ENCODE data around the gene TFAP2D. TPM values are rescaled to one million over a fixed set of nuclear protein-coding genes. Genes with fewer than 3 reads are reported as not detected.

TFAP2D gene
- polyA plus RNA-seq, 1 donor from 2014 or later: not detected

DNA sequence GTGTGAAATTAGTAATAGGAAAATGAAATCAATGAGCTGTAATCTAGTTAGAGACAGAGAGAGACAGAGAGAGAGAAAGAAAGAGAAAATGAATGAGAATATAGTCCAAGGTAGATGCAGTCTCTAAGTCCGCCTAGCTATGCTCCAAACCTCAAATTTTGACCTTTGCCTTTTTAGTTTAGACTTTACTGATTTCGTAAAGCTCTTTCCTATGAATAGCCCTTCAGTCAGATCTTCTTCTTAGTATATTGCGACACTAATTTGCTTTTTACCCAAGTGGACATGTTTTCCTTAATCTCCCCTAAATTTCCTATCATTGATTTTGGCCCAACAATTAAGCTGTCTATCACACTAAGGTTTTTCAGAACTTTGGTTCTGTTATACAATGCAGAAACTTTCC, 49.5 kb downstream of the TFAP2D start:
- no peaks in the 10 kb centered on the region for H3F3A ChIP-seq (ENCODE audit: insufficient read depth, low read length, poor library complexity, severe bottlenecking)
- H3K4me2 ChIP-seq (ENCODE audit: low read length): no peak overlapping the region
- no peaks in the 10 kb centered on the region for H3K9me3 ChIP-seq (ENCODE audit: low read length)
- H3K4me3 ChIP-seq (ENCODE audit: low read length): no peak overlapping the region
- H3K36me3 ChIP-seq (ENCODE audit: insufficient read depth, low read length): no peaks in the 10 kb centered on the region
- no peaks in the 10 kb centered on the region for H4K20me1 ChIP-seq (ENCODE audit: insufficient read depth)
- no peaks in the 10 kb centered on the region for H3K27me3 ChIP-seq (ENCODE audit: insufficient read depth, low read depth, low read length)
- H3K9ac ChIP-seq (ENCODE audit: low read length): no peak overlapping the region
- H3K79me2 ChIP-seq (replicated peaks; ENCODE audit: insufficient read depth, low read length): no peaks in the 10 kb centered on the region
- H3K27ac ChIP-seq (ENCODE audit: low read length): no peak overlapping the region
- no peak overlapping the region for H2AFZ ChIP-seq (ENCODE audit: low read depth, low read length)
- TF ChIP-seq TAF1 (IDR thresholded peaks at IDR 0.05; ENCODE audit: low read depth): no peak
- no peak for TF ChIP-seq MXI1 (conservative IDR thresholded peaks at IDR 0.05; ENCODE audit: poor library complexity, severe bottlenecking)
- TF ChIP-seq SMC3 (conservative IDR thresholded peaks at IDR 0.05; ENCODE audit: poor library complexity): no peak
- TF ChIP-seq, protein P1, sequence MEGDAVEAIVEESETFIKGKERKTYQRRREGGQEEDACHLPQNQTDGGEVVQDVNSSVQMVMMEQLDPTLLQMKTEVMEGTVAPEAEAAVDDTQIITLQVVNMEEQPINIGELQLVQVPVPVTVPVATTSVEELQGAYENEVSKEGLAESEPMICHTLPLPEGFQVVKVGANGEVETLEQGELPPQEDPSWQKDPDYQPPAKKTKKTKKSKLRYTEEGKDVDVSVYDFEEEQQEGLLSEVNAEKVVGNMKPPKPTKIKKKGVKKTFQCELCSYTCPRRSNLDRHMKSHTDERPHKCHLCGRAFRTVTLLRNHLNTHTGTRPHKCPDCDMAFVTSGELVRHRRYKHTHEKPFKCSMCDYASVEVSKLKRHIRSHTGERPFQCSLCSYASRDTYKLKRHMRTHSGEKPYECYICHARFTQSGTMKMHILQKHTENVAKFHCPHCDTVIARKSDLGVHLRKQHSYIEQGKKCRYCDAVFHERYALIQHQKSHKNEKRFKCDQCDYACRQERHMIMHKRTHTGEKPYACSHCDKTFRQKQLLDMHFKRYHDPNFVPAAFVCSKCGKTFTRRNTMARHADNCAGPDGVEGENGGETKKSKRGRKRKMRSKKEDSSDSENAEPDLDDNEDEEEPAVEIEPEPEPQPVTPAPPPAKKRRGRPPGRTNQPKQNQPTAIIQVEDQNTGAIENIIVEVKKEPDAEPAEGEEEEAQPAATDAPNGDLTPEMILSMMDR (IDR thresholded peaks at IDR 0.05; ENCODE audit: poor library complexity, severe bottlenecking): no peak
- no peak for TF ChIP-seq RAD21 (conservative IDR thresholded peaks at IDR 0.05)
- no peak for TF ChIP-seq POLR2AphosphoS5 (IDR thresholded peaks at IDR 0.05)
- TF ChIP-seq, protein P2, sequence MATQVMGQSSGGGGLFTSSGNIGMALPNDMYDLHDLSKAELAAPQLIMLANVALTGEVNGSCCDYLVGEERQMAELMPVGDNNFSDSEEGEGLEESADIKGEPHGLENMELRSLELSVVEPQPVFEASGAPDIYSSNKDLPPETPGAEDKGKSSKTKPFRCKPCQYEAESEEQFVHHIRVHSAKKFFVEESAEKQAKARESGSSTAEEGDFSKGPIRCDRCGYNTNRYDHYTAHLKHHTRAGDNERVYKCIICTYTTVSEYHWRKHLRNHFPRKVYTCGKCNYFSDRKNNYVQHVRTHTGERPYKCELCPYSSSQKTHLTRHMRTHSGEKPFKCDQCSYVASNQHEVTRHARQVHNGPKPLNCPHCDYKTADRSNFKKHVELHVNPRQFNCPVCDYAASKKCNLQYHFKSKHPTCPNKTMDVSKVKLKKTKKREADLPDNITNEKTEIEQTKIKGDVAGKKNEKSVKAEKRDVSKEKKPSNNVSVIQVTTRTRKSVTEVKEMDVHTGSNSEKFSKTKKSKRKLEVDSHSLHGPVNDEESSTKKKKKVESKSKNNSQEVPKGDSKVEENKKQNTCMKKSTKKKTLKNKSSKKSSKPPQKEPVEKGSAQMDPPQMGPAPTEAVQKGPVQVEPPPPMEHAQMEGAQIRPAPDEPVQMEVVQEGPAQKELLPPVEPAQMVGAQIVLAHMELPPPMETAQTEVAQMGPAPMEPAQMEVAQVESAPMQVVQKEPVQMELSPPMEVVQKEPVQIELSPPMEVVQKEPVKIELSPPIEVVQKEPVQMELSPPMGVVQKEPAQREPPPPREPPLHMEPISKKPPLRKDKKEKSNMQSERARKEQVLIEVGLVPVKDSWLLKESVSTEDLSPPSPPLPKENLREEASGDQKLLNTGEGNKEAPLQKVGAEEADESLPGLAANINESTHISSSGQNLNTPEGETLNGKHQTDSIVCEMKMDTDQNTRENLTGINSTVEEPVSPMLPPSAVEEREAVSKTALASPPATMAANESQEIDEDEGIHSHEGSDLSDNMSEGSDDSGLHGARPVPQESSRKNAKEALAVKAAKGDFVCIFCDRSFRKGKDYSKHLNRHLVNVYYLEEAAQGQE (IDR thresholded peaks at IDR 0.05; ENCODE audit: borderline replicate concordance): no peak
- TF ChIP-seq EP300 (conservative IDR thresholded peaks at IDR 0.05; ENCODE audit: poor library complexity, severe bottlenecking): no peak
- no peak for TF ChIP-seq EZH2 (IDR thresholded peaks at IDR 0.05; ENCODE audit: borderline replicate concordance, insufficient read depth, low read length, poor library complexity, severe bottlenecking)
- no peaks in the 10 kb centered on the region for H3K9me2 ChIP-seq (ENCODE audit: insufficient read depth, low read length)

DNA sequence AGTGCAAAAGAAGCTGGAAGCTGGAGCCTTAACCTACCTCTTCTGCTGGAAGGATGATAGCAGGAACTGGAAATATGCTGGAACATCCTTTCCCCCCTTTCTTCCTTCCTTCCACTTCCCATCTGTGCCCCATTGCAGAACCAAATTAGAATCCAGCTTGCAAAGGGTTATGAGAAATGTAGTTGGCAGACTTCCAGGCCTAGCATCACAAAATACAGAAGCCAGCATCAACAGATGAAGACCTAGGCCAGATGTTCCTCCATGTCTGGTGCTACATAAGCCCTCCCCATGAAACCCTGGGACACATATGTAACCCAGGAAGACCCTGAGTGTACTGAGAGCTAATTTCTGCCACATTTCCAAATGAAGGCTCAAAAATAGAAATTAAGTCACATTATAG, 65.4 kb downstream of the TFAP2D start:
- no peaks in the 10 kb centered on the region for H3K36me3 ChIP-seq (ENCODE audit: insufficient read depth, low read length)
- H3K4me2 ChIP-seq (ENCODE audit: low read length): no peak overlapping the region
- TF ChIP-seq POLR2AphosphoS5 (IDR thresholded peaks at IDR 0.05) (no peak), RAD21 (conservative IDR thresholded peaks at IDR 0.05) (no peak), EZH2 (IDR thresholded peaks at IDR 0.05; ENCODE audit: borderline replicate concordance, insufficient read depth, low read length, poor library complexity, severe bottlenecking) (no peak), EP300 (conservative IDR thresholded peaks at IDR 0.05; ENCODE audit: poor library complexity, severe bottlenecking) (no peak), TAF1 (IDR thresholded peaks at IDR 0.05; ENCODE audit: low read depth) (no peak), MXI1 (conservative IDR thresholded peaks at IDR 0.05; ENCODE audit: poor library complexity, severe bottlenecking) (no peak), SMC3 (conservative IDR thresholded peaks at IDR 0.05; ENCODE audit: poor library complexity) (no peak)
- TF ChIP-seq, protein P2 (IDR thresholded peaks at IDR 0.05; ENCODE audit: borderline replicate concordance): no peak
- TF ChIP-seq, protein P1 (IDR thresholded peaks at IDR 0.05; ENCODE audit: poor library complexity, severe bottlenecking): no peak
- H2AFZ ChIP-seq (ENCODE audit: low read depth, low read length): no peak overlapping the region
- no peak overlapping the region for H3K4me3 ChIP-seq (ENCODE audit: low read length)
- H4K20me1 ChIP-seq (ENCODE audit: insufficient read depth): no peaks in the 10 kb centered on the region
- H3K9me2 ChIP-seq (ENCODE audit: insufficient read depth, low read length): no peaks in the 10 kb centered on the region
- H3K27me3 ChIP-seq (ENCODE audit: insufficient read depth, low read depth, low read length): no peaks in the 10 kb centered on the region
- H3K27ac ChIP-seq (ENCODE audit: low read length): no peak overlapping the region
- no peaks in the 10 kb centered on the region for H3F3A ChIP-seq (ENCODE audit: insufficient read depth, low read length, poor library complexity, severe bottlenecking)
- H3K79me2 ChIP-seq (replicated peaks; ENCODE audit: insufficient read depth, low read length): no peaks in the 10 kb centered on the region
- H3K9me3 ChIP-seq (ENCODE audit: low read length): no peaks in the 10 kb centered on the region
- H3K9ac ChIP-seq (ENCODE audit: low read length): no peak overlapping the region

Measured in neural cell (in vitro differentiated cells).